Muscle layer of duodenum (tissue), 2 donors: ENCODE data around the gene DNAJC10.

Source experiments
- H3K27ac ChIP-seq: one replicate; pipeline ENCODE4 v1.7.0; 2013; ENCODE audit warnings: mild to moderate bottlenecking, low read length
- H3K27me3 ChIP-seq: one replicate; pipeline ENCODE4 v1.7.0; 2013; ENCODE audit warnings: low read depth, mild to moderate bottlenecking, control low read depth, low read length
- H3K36me3 ChIP-seq, 2 donors: one replicate each; pipeline ENCODE4 v1.7.0; 2013; ENCODE audit warnings: low read length in 2 of 2, control low read depth in 1 of 2, mild to moderate bottlenecking in 1 of 2; ENCODE audit not compliant: insufficient read depth in 2 of 2, control insufficient read depth in 1 of 2
- H3K4me1 ChIP-seq, 2 donors: one replicate each; pipeline ENCODE4 v1.7.0; 2013; ENCODE audit warnings: low read length in 2 of 2, mild to moderate bottlenecking in 2 of 2, control low read depth in 1 of 2, moderate library complexity in 1 of 2; ENCODE audit not compliant: insufficient read depth in 2 of 2, control insufficient read depth in 1 of 2
- H3K4me3 ChIP-seq, 2 donors: one replicate each; pipeline ENCODE4 v1.7.0; 2013; ENCODE audit warnings: low read length in 2 of 2, low read depth in 1 of 2, mild to moderate bottlenecking in 1 of 2
- H3K9me3 ChIP-seq, 2 donors: one replicate each; pipeline ENCODE4 v1.7.0; 2013; ENCODE audit warnings: low read length in 2 of 2, control low read depth in 1 of 2, mild to moderate bottlenecking in 1 of 2; ENCODE audit not compliant: control insufficient read depth in 1 of 2
- donor health status: healthy.

Gene DNAJC10

GRCh38 chr2:182821182-182821581 is 105.1 kb downstream of the DNAJC10 start:
- no peaks in the 10 kb centered on the region for H3K36me3 ChIP-seq
- no peak overlapping the region for H3K4me3 ChIP-seq
- no peaks in the 10 kb centered on the region for H3K27me3 ChIP-seq
- no peaks in the 10 kb centered on the region for H3K9me3 ChIP-seq
- peaks cover 0 to 36% of the 10 kb centered on the region in 2 donors for H3K4me1 ChIP-seq
- no peak overlapping the region for H3K27ac ChIP-seq

GRCh38 chr2:182822733-182823132 is 106.7 kb downstream of the DNAJC10 start:
- Histone ChIP-seq H3K4me1 (peaks cover 0 to 43% of the 10 kb centered on the region in 2 donors), H3K4me3 (no peak overlapping the region), H3K27ac (no peak overlapping the region), H3K36me3 (no peaks in the 10 kb centered on the region), H3K27me3 (no peaks in the 10 kb centered on the region), H3K9me3 (no peaks in the 10 kb centered on the region)

GRCh38 chr2:182824056-182824766 is 108.2 kb downstream of the DNAJC10 start:
- H3K4me1 ChIP-seq = peaks cover 0 to 30% of the 10 kb centered on the region in 2 donors
- H3K9me3 ChIP-seq = no peaks in the 10 kb centered on the region
- no peak overlapping the region for H3K4me3 ChIP-seq
- no peak overlapping the region for H3K27ac ChIP-seq
- H3K27me3 ChIP-seq = no peaks in the 10 kb centered on the region
- no peaks in the 10 kb centered on the region for H3K36me3 ChIP-seq

DNA sequence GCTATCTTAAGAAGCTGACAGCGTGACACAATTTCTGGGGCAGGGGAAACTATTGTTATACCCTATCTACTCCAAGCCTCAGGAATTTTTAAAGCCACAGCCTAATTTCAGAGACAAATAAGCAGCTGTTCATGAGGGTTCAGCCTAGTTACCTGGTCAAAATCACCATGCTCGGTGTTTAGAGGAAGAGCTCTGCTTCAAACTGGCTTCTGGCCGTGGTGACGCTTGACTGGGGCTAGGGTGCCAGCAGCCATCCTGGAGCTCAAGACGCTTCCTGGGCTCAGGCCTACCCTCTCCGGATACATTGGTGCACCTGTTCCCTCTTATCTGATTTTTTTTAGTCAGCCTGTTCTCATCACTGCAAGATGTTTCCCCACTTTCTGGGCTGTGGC is 108.7 kb downstream of the DNAJC10 start:
- Histone ChIP-seq H3K27me3 (no peaks in the 10 kb centered on the region), H3K9me3 (no peaks in the 10 kb centered on the region), H3K27ac (no peak overlapping the region), H3K4me1 (peaks cover 0 to 29% of the 10 kb centered on the region in 2 donors), H3K36me3 (no peaks in the 10 kb centered on the region), H3K4me3 (no peak overlapping the region)

GRCh38 chr2:182826064-182826463 is 110.0 kb downstream of the DNAJC10 start:
- Histone ChIP-seq H3K4me3 (no peak overlapping the region), H3K27ac (no peak overlapping the region), H3K36me3 (no peaks in the 10 kb centered on the region), H3K4me1 (peaks cover 0 to 29% of the 10 kb centered on the region in 2 donors), H3K9me3 (no peaks in the 10 kb centered on the region), H3K27me3 (no peaks in the 10 kb centered on the region)

DNA sequence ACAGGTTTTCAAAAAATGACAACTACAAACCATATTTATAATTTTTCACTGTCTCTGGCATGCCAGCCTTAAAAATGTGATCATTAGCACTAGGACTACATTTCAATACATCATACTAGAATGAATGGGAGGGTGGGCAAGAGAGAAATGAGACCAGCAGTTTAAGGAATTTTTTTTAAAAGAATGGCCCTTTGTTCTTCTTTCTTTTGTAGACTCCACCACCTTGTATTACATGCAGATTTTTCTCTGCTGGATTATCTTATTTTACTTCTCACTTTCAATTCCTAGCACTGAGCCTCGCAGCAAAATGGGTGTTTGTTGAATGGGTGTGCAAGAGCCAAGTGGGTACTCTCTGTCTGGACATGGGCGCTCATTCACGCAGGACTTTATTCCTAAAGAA is 110.4 kb downstream of the DNAJC10 start:
- no peaks in the 10 kb centered on the region for H3K9me3 ChIP-seq
- H3K36me3 ChIP-seq = no peaks in the 10 kb centered on the region
- H3K4me3 ChIP-seq = no peak overlapping the region
- no peaks in the 10 kb centered on the region for H3K27me3 ChIP-seq
- no peak overlapping the region for H3K27ac ChIP-seq
- H3K4me1 ChIP-seq = peaks cover 0 to 29% of the 10 kb centered on the region in 2 donors

GRCh38 chr2:182827182-182827879 is 111.3 kb downstream of the DNAJC10 start:
- Histone ChIP-seq H3K4me3 (no peak overlapping the region), H3K36me3 (no peaks in the 10 kb centered on the region), H3K27ac (no peak overlapping the region), H3K27me3 (no peaks in the 10 kb centered on the region), H3K4me1 (peaks cover 0 to 29% of the 10 kb centered on the region in 2 donors), H3K9me3 (no peaks in the 10 kb centered on the region)

DNA sequence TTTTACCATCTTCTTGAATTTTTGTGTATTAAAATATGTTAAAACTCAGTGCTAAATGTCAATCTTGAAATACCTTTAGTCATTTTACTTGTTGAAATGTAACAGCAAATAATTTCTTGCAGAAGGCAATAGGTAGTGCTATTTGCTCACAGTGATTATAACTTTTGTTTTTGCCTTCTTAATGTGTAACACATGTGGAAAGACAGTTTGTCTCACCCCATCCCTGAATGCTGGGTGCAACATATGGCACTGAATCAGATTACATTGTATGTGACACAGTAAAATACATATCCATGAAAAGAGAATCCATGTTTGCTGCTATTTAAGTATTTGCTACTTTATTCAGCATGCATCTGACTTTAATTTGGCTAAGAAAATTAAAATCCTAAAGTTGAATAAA is 115.0 kb downstream of the DNAJC10 start:
- Histone ChIP-seq H3K4me3 (no peak overlapping the region), H3K4me1 (peaks cover 0 to 16% of the 10 kb centered on the region in 2 donors), H3K27me3 (no peaks in the 10 kb centered on the region), H3K9me3 (no peaks in the 10 kb centered on the region), H3K27ac (no peak overlapping the region), H3K36me3 (no peaks in the 10 kb centered on the region)

DNA sequence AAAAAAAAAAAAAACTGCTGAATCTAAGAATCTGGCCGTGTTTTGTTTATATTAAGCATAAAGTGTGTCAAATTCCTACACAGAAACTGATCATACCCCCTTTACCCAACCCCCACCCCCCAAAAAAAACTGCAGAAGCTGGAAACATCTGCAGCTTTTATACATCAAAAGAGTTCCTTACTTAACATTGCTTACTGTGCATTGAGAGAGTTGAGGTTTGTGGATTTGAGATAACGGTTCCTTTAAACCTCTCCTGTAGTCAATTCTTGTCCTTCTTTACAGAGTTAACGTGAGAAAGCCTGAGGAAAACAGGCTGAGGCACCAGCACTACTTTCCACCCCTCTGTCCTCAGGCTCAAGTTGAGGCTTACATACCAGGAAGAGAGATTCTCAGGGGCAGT is 115.9 kb downstream of the DNAJC10 start:
- Histone ChIP-seq H3K27me3 (no peaks in the 10 kb centered on the region), H3K4me3 (no peak overlapping the region), H3K27ac (no peak overlapping the region), H3K4me1 (peaks cover 0 to 9% of the 10 kb centered on the region in 2 donors), H3K9me3 (no peaks in the 10 kb centered on the region), H3K36me3 (no peaks in the 10 kb centered on the region)

DNA sequence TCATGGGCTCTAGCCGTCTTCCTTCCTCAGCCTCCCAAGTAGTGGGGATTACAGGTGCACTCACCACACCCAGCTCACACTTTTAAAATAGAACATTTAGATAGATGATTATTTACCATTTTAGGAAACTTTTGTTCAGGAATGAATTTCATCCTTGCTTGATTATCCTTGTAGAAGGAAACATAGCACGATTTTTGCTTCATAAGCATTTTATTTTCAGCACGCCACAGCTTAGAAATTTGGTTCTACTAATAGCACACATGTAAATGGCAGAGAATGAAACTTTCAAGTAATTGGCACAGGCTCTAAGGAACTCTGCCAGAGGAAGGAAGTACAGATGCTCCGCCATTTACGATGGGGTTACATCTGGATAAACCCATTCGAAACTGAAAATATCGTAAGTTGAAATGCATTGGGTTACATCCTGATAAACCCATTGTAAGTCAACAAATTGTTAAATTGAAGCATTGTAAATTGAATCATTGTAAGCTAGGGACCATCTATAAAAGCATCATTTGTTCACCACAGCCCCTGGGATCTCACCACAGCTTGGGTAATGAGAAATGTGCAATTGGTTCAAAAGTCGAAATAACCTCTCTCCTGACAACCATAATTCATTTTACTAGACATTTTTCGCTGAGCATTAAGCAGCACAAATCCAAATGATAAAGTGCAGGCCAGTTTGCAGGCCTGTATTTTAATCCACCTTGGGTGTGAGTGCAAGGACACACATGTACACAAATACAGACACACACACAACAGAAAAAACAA is 117.2 kb downstream of the DNAJC10 start:
- no peaks in the 10 kb centered on the region for H3K27me3 ChIP-seq
- H3K9me3 ChIP-seq = no peaks in the 10 kb centered on the region
- no peaks in the 10 kb centered on the region for H3K36me3 ChIP-seq
- no peaks in the 10 kb centered on the region for H3K4me1 ChIP-seq
- no peak overlapping the region for H3K27ac ChIP-seq
- no peak overlapping the region for H3K4me3 ChIP-seq

GRCh38 chr2:182834293-182834692 is 118.2 kb downstream of the DNAJC10 start:
- Histone ChIP-seq H3K27me3 (no peaks in the 10 kb centered on the region), H3K4me1 (no peaks in the 10 kb centered on the region)

More at GRCh38 chr2:182834293-182834692, 118.2 kb downstream of the DNAJC10 start:
- H3K27ac ChIP-seq = no peak overlapping the region
- H3K4me3 ChIP-seq = no peak overlapping the region
- H3K9me3 ChIP-seq = no peaks in the 10 kb centered on the region
- no peaks in the 10 kb centered on the region for H3K36me3 ChIP-seq
